Peyer's patch (tissue), 4 donors: ENCODE data around the gene NIPAL4.

ENCODE experiments used
- POLR2A ChIP-seq, 2 donors: fragments of 450-650 bp; IDR thresholded peaks; one replicate each; pipeline ENCODE4 v1.5.1; 2017; ENCODE audit warnings: antibody characterized with exemption in 2 of 2, mild to moderate bottlenecking in 2 of 2, moderate library complexity in 2 of 2
- TF ChIP-seq, protein P1 (sequence below), 6 experiments: fragments of 450-650 bp in 4 of 6; fragments of 200-600 bp in 2 of 6; sonication (generic) in 1 of 6; IDR thresholded peaks; one replicate each; pipeline ENCODE4 v1.5.1; 2017 to 2019; ENCODE audit warnings: antibody characterized with exemption in 6 of 6, mild to moderate bottlenecking in 3 of 6, moderate library complexity in 1 of 6

DNA sequence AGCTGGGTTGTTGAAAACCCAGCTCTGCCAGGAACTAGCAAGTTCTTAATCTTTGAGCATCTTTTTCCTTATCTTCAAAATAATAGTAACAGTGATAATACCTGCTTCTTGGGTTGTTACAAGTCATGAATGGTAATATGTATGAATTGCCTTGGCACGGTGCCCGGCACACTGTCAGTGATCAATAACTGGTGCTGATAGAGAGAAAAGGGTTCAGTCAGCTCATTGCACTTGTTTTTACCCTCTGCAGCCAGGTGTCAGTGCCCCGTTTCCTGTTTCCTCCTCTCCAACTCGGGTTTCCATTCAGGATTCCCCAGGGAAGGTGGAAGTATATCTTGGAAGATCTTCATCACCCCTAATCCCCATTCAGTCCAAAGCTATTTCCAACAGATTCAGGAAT is 15.8 kb upstream of the NIPAL4 start:
- TF ChIP-seq, protein P1, sequence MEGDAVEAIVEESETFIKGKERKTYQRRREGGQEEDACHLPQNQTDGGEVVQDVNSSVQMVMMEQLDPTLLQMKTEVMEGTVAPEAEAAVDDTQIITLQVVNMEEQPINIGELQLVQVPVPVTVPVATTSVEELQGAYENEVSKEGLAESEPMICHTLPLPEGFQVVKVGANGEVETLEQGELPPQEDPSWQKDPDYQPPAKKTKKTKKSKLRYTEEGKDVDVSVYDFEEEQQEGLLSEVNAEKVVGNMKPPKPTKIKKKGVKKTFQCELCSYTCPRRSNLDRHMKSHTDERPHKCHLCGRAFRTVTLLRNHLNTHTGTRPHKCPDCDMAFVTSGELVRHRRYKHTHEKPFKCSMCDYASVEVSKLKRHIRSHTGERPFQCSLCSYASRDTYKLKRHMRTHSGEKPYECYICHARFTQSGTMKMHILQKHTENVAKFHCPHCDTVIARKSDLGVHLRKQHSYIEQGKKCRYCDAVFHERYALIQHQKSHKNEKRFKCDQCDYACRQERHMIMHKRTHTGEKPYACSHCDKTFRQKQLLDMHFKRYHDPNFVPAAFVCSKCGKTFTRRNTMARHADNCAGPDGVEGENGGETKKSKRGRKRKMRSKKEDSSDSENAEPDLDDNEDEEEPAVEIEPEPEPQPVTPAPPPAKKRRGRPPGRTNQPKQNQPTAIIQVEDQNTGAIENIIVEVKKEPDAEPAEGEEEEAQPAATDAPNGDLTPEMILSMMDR (IDR thresholded peaks at IDR 0.05), result no peak
- no peak for TF ChIP-seq POLR2A (IDR thresholded peaks at IDR 0.05)
